Activated CD8-positive, alpha-beta T cell treated with anti-CD3 and anti-CD28 coated beads for 36 hours (primary cell): Measurements from ENCODE around the gene LARP1B. TPM values are rescaled to one million over a fixed set of nuclear protein-coding genes. Genes with fewer than 3 reads are reported as not detected.

Source experiments
- ATAC-seq: fragments of 200-7000 bp; cut with Tn5 transposase; one replicate; pipeline ENCODE4 v1.10.0; 2021; ENCODE audit warnings: mild to moderate bottlenecking, moderate library complexity
- CTCF ChIA-PET: fragments of 350-600 bp; sonication (Branson Sonifier 250); formaldehyde crosslinking; loops from one replicate; lab custom pipeline; 2021; ENCODE audit warnings: antibody characterized with exemption; lab: Charles Lee
- POLR2A ChIA-PET: fragments of 350-600 bp; sonication (Branson Sonifier 250); formaldehyde crosslinking; loops from one replicate; lab custom pipeline; 2021; ENCODE audit warnings: antibody characterized with exemption; lab: Charles Lee
- DNase-seq: peaks from one replicate; pipeline ENCODE4 v3.0.0-alpha.2; 2020
- H3K27ac Mint-ChIP-seq: one replicate; pipeline ENCODE4 v1.8.0; 2021; ENCODE audit warnings: mild to moderate bottlenecking, mixed read lengths
- H3K27me3 Mint-ChIP-seq: one replicate; pipeline ENCODE4 v1.8.0; 2021; ENCODE audit warnings: mixed read lengths
- H3K36me3 Mint-ChIP-seq: one replicate; pipeline ENCODE4 v1.8.0; 2021; ENCODE audit warnings: low read depth, mixed read lengths
- H3K4me1 Mint-ChIP-seq: one replicate; pipeline ENCODE4 v1.8.0; 2021; ENCODE audit warnings: low read depth, mixed read lengths
- H3K4me3 Mint-ChIP-seq: one replicate; pipeline ENCODE4 v1.8.0; 2021; ENCODE audit warnings: mild to moderate bottlenecking, moderate library complexity, mixed read lengths
- H3K9me3 Mint-ChIP-seq: one replicate; pipeline ENCODE4 v1.8.0; 2021; ENCODE audit warnings: mixed read lengths
- intact Hi-C: fragments of 100-400 bp; cut with micrococcal nuclease; formaldehyde crosslinking; loops from one replicate; pipeline ENCODE4 v1.10.0; 2022
- total RNA-seq, 2 experiments: library from RNA; stranded (reverse); gene quantifications; one replicate each; pipeline ENCODE4 v1.2.3, GENCODE V29; 2021
- TF ChIP-seq, protein P1 (sequence below): fragments of 200-600 bp; IDR thresholded peaks from one replicate; pipeline ENCODE4 v1.8.0; 2022; ENCODE audit warnings: antibody characterized with exemption, mild to moderate bottlenecking

The LARP1B gene
- total RNA-seq, 2 experiments from 2014 or later, result 23.8 to 23.9 TPM

DNA sequence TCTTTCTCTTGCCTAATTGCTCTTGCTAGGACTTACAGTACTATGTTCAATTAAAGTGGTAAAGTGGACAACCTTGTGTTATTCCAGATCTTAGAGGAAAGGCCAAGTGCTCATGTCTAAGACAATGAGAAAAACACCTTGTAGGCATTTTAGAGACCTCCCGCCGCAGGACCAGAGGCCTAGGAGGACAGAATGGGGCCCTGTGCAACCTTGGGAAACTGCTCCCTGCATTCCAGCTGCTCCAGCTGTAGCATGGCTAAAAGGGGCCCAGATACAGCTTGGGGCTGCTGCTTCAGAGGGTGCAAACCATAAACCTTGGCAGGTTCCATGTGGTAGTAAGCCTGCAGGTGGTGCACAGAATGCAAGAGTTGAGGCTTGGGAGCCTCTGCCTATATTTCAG is 125.5 kb downstream of the LARP1B start:
- Mint-ChIP-seq H3K27me3 (no peaks in the 10 kb centered on the region), H3K4me3 (no peak overlapping the region), H3K9me3 (no peaks in the 10 kb centered on the region), H3K27ac (no peak overlapping the region), H3K36me3 (no peaks in the 10 kb centered on the region), H3K4me1 (no peaks in the 10 kb centered on the region)
- ChIA-PET POLR2A (no interaction called here), CTCF (no interaction called here)
- TF ChIP-seq, protein P1, sequence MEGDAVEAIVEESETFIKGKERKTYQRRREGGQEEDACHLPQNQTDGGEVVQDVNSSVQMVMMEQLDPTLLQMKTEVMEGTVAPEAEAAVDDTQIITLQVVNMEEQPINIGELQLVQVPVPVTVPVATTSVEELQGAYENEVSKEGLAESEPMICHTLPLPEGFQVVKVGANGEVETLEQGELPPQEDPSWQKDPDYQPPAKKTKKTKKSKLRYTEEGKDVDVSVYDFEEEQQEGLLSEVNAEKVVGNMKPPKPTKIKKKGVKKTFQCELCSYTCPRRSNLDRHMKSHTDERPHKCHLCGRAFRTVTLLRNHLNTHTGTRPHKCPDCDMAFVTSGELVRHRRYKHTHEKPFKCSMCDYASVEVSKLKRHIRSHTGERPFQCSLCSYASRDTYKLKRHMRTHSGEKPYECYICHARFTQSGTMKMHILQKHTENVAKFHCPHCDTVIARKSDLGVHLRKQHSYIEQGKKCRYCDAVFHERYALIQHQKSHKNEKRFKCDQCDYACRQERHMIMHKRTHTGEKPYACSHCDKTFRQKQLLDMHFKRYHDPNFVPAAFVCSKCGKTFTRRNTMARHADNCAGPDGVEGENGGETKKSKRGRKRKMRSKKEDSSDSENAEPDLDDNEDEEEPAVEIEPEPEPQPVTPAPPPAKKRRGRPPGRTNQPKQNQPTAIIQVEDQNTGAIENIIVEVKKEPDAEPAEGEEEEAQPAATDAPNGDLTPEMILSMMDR, result no peak
- DNase-seq (no peak), ATAC-seq (no peak)
- intact Hi-C loops, result no loop called here

DNA sequence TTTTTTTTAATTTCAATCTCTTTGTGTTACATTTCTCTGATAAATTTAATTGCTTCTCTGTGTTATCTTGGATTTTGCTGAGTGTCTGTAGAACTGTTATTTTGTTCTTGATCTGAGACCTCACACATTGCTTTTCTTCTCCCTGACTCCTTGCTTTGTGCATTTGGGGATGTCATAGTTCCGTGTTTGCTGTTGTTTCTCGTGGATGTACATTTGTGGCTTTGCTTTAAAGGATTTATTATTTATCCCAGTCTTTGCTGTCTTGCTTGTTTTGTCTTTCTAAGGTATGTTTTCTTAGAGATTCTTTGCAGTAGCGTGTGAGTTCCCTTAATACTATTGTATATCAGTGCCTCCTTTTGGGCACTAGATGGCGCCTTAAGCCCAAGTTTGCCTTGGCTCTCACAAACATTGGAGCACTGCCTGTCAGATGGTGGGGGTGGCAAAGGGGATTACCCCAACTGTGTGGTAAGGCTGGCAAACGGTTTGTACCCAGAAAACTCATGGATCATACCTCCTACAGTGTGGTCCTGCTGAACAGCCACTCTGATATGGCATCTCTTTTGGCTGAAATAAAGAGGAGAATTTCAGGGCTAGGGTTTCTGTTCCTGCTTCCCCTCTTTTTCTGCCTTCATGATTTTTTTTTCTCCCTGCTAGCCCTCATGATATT is 130.1 kb downstream of the LARP1B start:
- intact Hi-C loops, result loop anchor here (10.0 kb wide), 1 partner anchor 614 kb away; the partner anchor contains the start of gene JADE1
- Mint-ChIP-seq H3K9me3 (no peaks in the 10 kb centered on the region), H3K4me1 (no peaks in the 10 kb centered on the region), H3K27ac (no peak overlapping the region), H3K4me3 (no peak overlapping the region), H3K27me3 (no peaks in the 10 kb centered on the region), H3K36me3 (no peaks in the 10 kb centered on the region)
- CTCF ChIA-PET, result interaction anchor here (0.6 to 1.8 kb wide), 23 partner anchors 10 to 671 kb away, joined by 3 to 7 read pairs (median 3); no protein-coding TSS in a partner anchor
- peak; percentile 88 for DNase-seq
- POLR2A ChIA-PET, result no interaction called here
- TF ChIP-seq, protein P1, result peak; percentile 87
- peak; percentile 100 for ATAC-seq

DNA sequence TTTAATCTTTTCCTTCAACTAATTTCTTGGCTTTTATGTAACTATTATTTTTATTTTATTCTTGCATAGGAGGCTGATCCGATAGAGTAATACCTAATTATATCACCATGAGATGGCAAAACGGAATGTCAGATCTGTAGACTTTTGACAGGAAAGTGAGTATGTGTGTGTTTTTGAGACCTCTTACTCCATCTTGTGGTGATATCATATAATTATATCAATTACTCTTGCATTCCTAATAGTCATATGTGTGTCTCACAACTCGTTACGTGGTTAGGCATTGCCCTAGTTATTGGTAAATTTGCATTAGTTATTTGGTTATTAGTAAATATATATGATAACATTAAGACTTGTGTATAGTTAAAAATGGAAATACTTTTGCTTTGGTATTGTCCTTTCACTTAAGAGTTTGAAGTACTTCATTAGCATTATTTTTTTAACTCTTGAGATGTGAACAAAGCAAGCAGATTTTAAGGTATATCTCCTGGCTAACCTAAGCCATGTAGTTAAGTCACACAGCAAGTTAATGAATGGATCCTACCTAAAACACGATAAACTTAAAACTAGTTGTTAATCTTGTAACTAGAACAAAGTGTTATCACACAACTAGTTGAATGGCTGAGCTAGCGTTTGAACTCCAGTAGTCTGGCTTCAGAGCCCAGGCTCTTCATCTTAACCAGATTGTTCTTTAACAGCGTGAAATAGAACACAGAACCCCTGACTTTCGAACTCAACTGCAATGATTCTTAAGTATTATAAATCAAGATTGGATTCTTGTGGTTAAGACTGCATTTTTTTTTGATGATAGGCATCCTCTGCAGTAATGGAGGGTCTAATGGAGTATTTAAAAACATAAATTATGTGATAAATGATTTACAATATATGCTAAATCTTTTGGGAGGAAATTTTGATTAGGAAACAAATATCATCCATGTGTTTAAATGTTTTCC is 159.4 kb downstream of the LARP1B start:
- ChIA-PET CTCF (interaction anchor here (1.0 to 1.1 kb wide), 3 partner anchors 25 to 30 kb away, joined by 3 read pairs; no protein-coding TSS in a partner anchor), POLR2A (no interaction called here)
- TF ChIP-seq, protein P1, result peak; percentile 36
- DNase-seq (no peak), ATAC-seq (peak; percentile 56)
- Mint-ChIP-seq H3K36me3 (no peaks in the 10 kb centered on the region), H3K27me3 (no peaks in the 10 kb centered on the region), H3K9me3 (no peaks in the 10 kb centered on the region), H3K27ac (no peak overlapping the region), H3K4me3 (no peak overlapping the region), H3K4me1 (no peaks in the 10 kb centered on the region)
- intact Hi-C loops, result no loop called here

DNA sequence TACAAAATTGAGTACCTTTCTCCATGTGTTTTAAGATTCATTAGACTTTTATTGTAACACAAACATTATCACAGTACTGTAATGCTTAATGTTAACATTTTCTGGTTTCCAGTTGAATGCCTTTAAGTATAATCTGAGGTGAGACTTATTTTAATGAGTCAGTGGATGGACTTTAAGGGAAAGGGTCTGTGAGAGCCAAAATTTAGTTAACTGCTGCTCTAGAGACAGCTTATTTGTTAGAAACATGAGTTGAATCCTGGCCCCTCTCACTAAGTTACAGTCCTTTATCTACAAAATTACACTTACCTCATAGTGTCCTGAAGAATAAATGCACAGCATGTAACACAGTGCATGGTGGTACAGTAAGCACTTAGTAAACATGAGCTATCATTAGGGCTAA is 160.5 kb downstream of the LARP1B start:
- no peak for DNase-seq
- intact Hi-C loops, result no loop called here
- ATAC-seq, result no peak
- Mint-ChIP-seq H3K4me3 (no peak overlapping the region), H3K27me3 (no peaks in the 10 kb centered on the region), H3K9me3 (no peaks in the 10 kb centered on the region), H3K36me3 (no peaks in the 10 kb centered on the region), H3K4me1 (no peaks in the 10 kb centered on the region), H3K27ac (no peak overlapping the region)
- CTCF ChIA-PET, result no interaction called here
- POLR2A ChIA-PET, result no interaction called here
- TF ChIP-seq, protein P1, result no peak
